Ovary (tissue), 9 donors: Measurements from ENCODE around the gene NLRC5. TPM values are rescaled to one million over a fixed set of nuclear protein-coding genes. Genes with fewer than 3 reads are reported as not detected.
"Not testable (repeated sequence)": the region's sequence is repeated elsewhere in the genome, so short reads cannot be mapped to it uniquely, and the experiment has no call there.

ENCODE experiments used
- DNase-seq, 5 donors: peaks; one replicate each; pipeline ENCODE4 v3.0.0-alpha.2; 2019 to 2020
- H3K27ac ChIP-seq, 2 donors: fragments of 200-600 bp; one replicate each; pipeline versions ENCODE4 v1.5.1 to v1.8.0; 2019 to 2022
- H3K27me3 ChIP-seq: fragments of 200-600 bp; one replicate; pipeline ENCODE4 v1.8.0; 2022
- H3K36me3 ChIP-seq: fragments of 200-600 bp; sonication (generic); one replicate; pipeline ENCODE4 v1.5.1; 2019
- H3K4me1 ChIP-seq: one replicate; pipeline ENCODE4 v1.8.1; 2013; ENCODE audit warnings: mild to moderate bottlenecking, moderate library complexity; ENCODE audit not compliant: insufficient read depth
- H3K4me3 ChIP-seq: fragments of 200-600 bp; sonication (generic); one replicate; pipeline ENCODE4 v1.5.1; 2017
- H3K9me3 ChIP-seq, 2 donors: fragments of 200-600 bp in 1 of 2; sonication (generic) in 1 of 2; one replicate each; pipeline versions ENCODE4 v1.5.1 to v1.8.1; 2013 to 2019; ENCODE audit warnings: mild to moderate bottlenecking in 1 of 2, moderate library complexity in 1 of 2
- EP300 ChIP-seq: sonication (generic); formaldehyde crosslinking; IDR thresholded peaks from one replicate; pipeline ENCODE4 v1.6.1; 2017; ENCODE audit warnings: antibody characterized with exemption
- POLR2A ChIP-seq: fragments of 450-650 bp; IDR thresholded peaks from one replicate; pipeline ENCODE4 v1.6.1; 2017; ENCODE audit warnings: antibody characterized with exemption, mild to moderate bottlenecking, moderate library complexity
- whole genome bisulfite sequencing, 3 donors: extraction: QIAGEN DNeasy Blood & Tissue Kit in 1 of 3; methylation state at CpG; one replicate each; pipeline versions ENCODE4 v1.1.5 to v1.1.7; 2013 to 2017; 5-methylcytosine and 5-hydroxymethylcytosine counted together
- intact Hi-C, 4 donors: fragments of 100-400 bp; cut with DNase I; formaldehyde crosslinking; loops; one replicate each; pipeline versions ENCODE4 v1.11.0 to v1.15.1; 2022 to 2023
- polyA plus RNA-seq, 2 donors: library from polyadenylated mRNA; stranded (reverse); fragments of 200-250 nt in 1 of 2; fragments of 350-450 nt in 1 of 2; fragmentation: Illumina TruSeq in 1 of 2; extraction: RNeasy Lipid Tissue Mini Kit (QIAGEN cat#74804) in 1 of 2; gene quantifications; one replicate each; pipeline ENCODE4 v1.2.3, GENCODE V29; 2013 to 2014
- total RNA-seq, 7 donors: library from RNA; depleted of rRNA in 2 of 7; stranded (reverse); fragments of >200 nt in 2 of 7; fragmentation: NEBNext Ultra II Directional in 3 of 7; extraction: Animal tissue kit (Norgen Biotek cat#: 25700) in 3 of 7; gene quantifications; one replicate each; pipeline versions ENCODE4 v1.1.0 to v1.2.4, GENCODE V29; 2016 to 2023
- TF ChIP-seq, protein P1 (sequence below), 3 donors: fragments of 450-650 bp in 2 of 3; fragments of 200-600 bp in 1 of 3; IDR thresholded peaks; one replicate each; pipeline versions ENCODE4 v1.5.1 to v1.8.0; 2016 to 2022; ENCODE audit warnings: antibody characterized with exemption in 3 of 3, mild to moderate bottlenecking in 1 of 3
- donor health status: DM: no; HTN: no; CAD: no; lungs with moderate emphysema.
- donor health status: DM: no; HTN: no; CAD: no.
- donor health status: Bipolar disorder and iron deficiency.
- donor health status: DM: yes; HTN: yes; CAD: no.
- donor health status: DM: no; HTN: no; CAD: no.
- donor health status: DM: yes; HTN: yes; CAD: no.

Gene NLRC5
- total and polyA plus RNA-seq, 9 donors, result 6.0 to 29.9 (median 14.7) TPM

DNA sequence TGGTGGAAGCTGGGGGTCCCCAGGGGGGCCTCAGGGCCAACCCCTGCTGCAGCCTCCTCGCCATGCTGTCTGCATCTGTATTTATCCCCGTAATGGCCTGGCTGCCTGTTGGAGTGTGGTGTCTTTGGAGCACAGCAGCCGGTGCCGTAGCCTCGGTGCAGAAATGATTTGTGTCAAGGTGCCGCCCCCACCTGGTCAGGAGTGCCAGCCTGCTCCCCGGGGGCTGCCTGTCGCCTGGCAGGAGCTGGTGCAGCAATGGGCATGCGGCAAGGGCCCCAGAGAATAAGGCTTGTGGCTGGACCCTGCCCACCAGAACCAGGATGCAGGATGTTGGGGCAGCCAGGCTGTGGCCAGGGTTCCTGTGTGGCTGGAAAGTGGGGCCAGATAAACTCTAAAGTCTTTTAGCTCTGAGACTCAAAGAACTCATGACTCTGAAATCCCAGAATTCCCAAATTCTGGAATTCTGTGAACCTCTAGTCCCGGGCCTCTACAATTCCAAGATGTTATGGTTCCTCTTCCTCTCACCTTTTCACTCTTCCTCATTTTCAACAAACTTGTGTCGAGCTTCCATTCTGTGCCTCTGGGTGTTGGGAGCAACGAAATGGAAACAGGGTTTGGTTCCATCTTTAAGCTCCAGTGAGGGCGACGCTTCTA, 109.0 kb downstream of the NLRC5 start:
- Histone ChIP-seq H3K4me3 (no peak overlapping the region), H3K4me1 (no peaks in the 10 kb centered on the region), H3K9me3 (no peaks in the 10 kb centered on the region), H3K27ac (no peak overlapping the region), H3K36me3 (no peaks in the 10 kb centered on the region), H3K27me3 (no peaks in the 10 kb centered on the region)
- no peak for DNase-seq
- WGBS, 3 donors, result 79 to 84% (median 83%) methylated on average over 14 of the region's 14 CpGs
- intact Hi-C loops, result no loop called here
- TF ChIP-seq EP300, result no peak
- TF ChIP-seq, protein P1, sequence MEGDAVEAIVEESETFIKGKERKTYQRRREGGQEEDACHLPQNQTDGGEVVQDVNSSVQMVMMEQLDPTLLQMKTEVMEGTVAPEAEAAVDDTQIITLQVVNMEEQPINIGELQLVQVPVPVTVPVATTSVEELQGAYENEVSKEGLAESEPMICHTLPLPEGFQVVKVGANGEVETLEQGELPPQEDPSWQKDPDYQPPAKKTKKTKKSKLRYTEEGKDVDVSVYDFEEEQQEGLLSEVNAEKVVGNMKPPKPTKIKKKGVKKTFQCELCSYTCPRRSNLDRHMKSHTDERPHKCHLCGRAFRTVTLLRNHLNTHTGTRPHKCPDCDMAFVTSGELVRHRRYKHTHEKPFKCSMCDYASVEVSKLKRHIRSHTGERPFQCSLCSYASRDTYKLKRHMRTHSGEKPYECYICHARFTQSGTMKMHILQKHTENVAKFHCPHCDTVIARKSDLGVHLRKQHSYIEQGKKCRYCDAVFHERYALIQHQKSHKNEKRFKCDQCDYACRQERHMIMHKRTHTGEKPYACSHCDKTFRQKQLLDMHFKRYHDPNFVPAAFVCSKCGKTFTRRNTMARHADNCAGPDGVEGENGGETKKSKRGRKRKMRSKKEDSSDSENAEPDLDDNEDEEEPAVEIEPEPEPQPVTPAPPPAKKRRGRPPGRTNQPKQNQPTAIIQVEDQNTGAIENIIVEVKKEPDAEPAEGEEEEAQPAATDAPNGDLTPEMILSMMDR (IDR thresholded peaks at IDR 0.05), result no peak
- TF ChIP-seq POLR2A, result no peak

DNA sequence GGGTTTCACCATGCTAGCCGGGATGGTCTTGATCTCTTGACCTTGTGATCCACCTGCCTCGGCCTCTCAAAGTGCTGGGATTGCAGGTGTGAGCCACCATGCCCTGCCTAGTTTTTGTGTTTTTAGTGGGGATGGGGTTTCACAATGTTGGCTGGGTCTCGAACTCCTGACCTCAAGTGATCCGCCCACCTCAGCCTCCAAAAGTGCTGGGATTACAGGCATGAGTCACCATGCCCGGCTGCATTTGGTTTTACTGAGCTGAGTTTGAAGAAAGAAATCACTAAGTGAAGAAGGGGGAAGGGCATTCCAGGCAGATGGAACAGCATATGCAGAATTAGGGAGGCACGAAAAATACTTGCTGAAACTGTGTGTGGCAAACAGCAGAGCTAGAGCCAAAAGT, 110.6 kb downstream of the NLRC5 start:
- H3K4me1 ChIP-seq, DNase-seq, H3K36me3 ChIP-seq, intact Hi-C loops, H3K4me3 ChIP-seq, H3K27me3 ChIP-seq, H3K27ac ChIP-seq, H3K9me3 ChIP-seq: not testable (repeated sequence)
- 56 to 72% (median 72%) methylated on average over 6 of the region's 6 CpGs for WGBS, 3 donors

DNA sequence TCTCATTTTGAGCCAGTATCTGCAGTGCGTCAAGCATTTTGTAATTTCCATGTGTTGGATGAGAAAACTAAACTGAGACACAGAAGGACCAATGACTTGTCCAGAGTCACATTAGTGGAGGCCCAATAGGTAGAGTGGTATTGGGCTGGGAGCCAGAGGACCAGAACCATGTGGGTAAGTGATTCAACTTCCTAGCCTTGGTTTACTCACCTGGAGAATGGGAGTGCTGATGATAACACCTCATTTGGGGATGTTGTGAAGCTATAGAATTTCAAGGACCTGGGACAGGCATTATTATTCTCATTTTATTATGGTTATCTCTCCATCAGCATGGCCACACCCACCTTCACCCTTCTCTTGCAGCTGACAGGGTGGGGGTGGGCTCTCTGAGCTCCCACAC, 111.1 kb downstream of the NLRC5 start:
- intact Hi-C loops, result no loop called here
- Histone ChIP-seq H3K27ac (no peak overlapping the region), H3K27me3 (no peaks in the 10 kb centered on the region), H3K36me3 (no peaks in the 10 kb centered on the region), H3K4me1 (no peaks in the 10 kb centered on the region), H3K4me3 (no peak overlapping the region), H3K9me3 (no peaks in the 10 kb centered on the region)
- no peak for TF ChIP-seq EP300
- TF ChIP-seq POLR2A, result no peak
- TF ChIP-seq, protein P1 (IDR thresholded peaks at IDR 0.05), result no peak
- 96 to 100% (median 98%) methylated on average over 1 of the region's 1 CpG for WGBS, 3 donors
- DNase-seq, result no peak

DNA sequence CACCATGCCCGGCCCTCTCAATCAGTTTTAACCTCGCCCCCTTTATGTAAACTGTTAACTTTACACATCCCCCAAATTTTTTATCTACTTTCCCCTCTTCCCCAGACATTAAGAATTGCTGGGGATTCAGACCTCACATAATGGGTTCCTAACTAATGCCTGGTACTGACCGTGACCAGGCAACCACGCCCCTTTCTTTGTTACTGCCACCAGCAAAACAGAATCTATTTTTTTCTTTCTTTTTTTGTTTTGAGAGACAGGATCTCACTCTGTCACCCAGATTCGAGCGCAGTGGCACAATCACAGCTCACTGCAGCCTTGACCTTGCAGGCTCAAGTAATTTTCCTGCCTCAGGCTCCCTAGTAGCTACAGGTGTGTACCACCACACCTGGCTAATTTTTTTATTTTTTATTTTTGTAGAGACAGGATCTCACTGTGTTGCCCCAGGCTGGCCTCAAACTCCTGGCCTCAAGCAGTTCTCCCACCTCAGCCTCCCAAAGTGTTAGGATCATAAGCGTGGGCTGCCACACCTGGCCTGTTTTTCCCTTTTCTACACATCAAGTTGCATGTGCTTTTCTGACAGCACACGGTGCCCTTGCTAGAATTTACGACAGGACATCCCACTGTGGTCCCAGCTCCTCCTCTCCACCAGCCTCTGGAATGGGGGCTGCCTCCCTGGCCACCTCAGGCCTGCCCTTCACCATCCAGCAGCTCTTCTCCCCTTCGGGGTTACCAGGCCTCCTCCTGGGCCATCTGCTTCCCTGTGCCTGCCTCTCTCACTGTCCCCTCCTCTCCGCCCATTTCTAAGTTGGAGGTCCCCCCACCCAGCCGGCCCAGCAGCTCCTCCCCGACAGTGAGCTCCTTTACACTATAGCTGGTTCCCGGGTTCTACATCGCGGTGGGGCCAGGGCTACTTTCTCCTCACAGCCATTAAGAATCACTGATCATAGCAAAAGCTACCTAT, 113.8 kb downstream of the NLRC5 start:
- H3K36me3 ChIP-seq, result no peaks in the 10 kb centered on the region
- no peak for DNase-seq
- no peak overlapping the region for H3K27ac ChIP-seq
- H3K4me1 ChIP-seq, result no peaks in the 10 kb centered on the region
- WGBS, 3 donors, result 81% methylated on average over 16 of the region's 16 CpGs
- no peaks in the 10 kb centered on the region for H3K9me3 ChIP-seq
- no peak for TF ChIP-seq EP300
- TF ChIP-seq POLR2A, result no peak
- TF ChIP-seq, protein P1 (IDR thresholded peaks at IDR 0.05), result no peak
- H3K27me3 ChIP-seq, result no peaks in the 10 kb centered on the region
- intact Hi-C loops, result no loop called here
- H3K4me3 ChIP-seq, result no peak overlapping the region

DNA sequence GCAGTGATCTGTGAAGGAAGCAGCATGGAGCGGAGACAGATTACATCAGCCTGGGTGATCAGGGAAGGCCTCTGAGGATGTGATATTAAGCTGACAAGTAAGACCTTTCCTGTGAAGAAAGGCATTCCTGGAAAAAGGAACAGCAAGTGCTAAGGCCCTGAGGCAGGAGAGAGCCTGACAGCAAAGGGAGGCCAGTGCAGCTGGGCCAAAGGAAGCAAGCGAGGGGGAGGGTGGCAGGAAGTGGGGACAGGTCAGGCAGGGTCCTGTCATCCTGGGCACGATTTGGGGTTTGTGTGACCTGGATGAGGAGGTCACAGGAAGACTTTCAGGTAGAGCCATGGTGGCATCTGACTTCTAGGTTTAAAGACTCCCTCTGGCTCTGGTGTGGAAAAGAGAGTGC, 115.3 kb downstream of the NLRC5 start:
- no peaks in the 10 kb centered on the region for H3K27me3 ChIP-seq
- no peak overlapping the region for H3K27ac ChIP-seq
- TF ChIP-seq EP300 (no peak), POLR2A (no peak)
- TF ChIP-seq, protein P1 (IDR thresholded peaks at IDR 0.05), result no peak
- H3K9me3 ChIP-seq, result no peaks in the 10 kb centered on the region
- H3K4me1 ChIP-seq, result no peaks in the 10 kb centered on the region
- intact Hi-C loops, result no loop called here
- H3K36me3 ChIP-seq, result no peaks in the 10 kb centered on the region
- H3K4me3 ChIP-seq, result no peak overlapping the region
- WGBS, 3 donors, result 65 to 77% (median 70%) methylated on average over 3 of the region's 3 CpGs
- no peak for DNase-seq
